Nephron (organoid): Measurements from ENCODE around the gene TAS1R1.
A peak's percentile ranks its signal among the peaks of the same experiment; 100 is the strongest.

Experiments
- H3K27ac Mint-ChIP-seq, 3 experiments: 2 replicates each; pipeline ENCODE4 v1.8.0; 2020; ENCODE audit warnings: mixed read lengths in 3 of 3, mild to moderate bottlenecking in 2 of 3, moderate library complexity in 1 of 3
- H3K27me3 Mint-ChIP-seq: 2 replicates; pipeline ENCODE4 v1.8.0; 2021; ENCODE audit warnings: low read depth, mild to moderate bottlenecking, moderate library complexity, mixed read lengths
- H3K36me3 Mint-ChIP-seq: 2 replicates; pipeline ENCODE4 v1.8.0; 2020; ENCODE audit warnings: low read depth, mixed read lengths
- H3K4me1 Mint-ChIP-seq: 2 replicates; pipeline ENCODE4 v1.8.0; 2020; ENCODE audit warnings: mixed read lengths
- H3K4me3 Mint-ChIP-seq, 3 experiments: 2 replicates each; pipeline ENCODE4 v1.8.0; 2020; ENCODE audit warnings: mild to moderate bottlenecking in 3 of 3, mixed read lengths in 3 of 3, moderate library complexity in 2 of 3
- H3K9me3 Mint-ChIP-seq: 2 replicates; pipeline ENCODE4 v1.8.0; 2020; ENCODE audit warnings: mixed read lengths
- CTCF ChIP-seq, 3 experiments: fragments of 200-600 bp; sonication (generic); IDR thresholded peaks; one replicate each; pipeline ENCODE4 v1.5.0; 2021; ENCODE audit warnings: antibody characterized with exemption in 3 of 3; ENCODE audit not compliant: unreplicated experiment in 3 of 3

The TAS1R1 gene

GRCh38 chr1:6570987-6571386, 15.9 kb downstream of the TAS1R1 start:
- Mint-ChIP-seq H3K9me3 (no peaks in the 10 kb centered on the region), H3K4me1 (no peaks in the 10 kb centered on the region), H3K27ac (no peak overlapping the region), H3K4me3 (no peak overlapping the region), H3K27me3 (peaks cover 11% of the 10 kb centered on the region), H3K36me3 (no peaks in the 10 kb centered on the region)
- no peak for TF ChIP-seq CTCF (IDR thresholded peaks at IDR 0.05; ENCODE audit: unreplicated experiment in 3 of 3)

- H3K27ac Mint-ChIP-seq: no peak overlapping the region
- no peaks in the 10 kb centered on the region for H3K9me3 Mint-ChIP-seq
- H3K4me3 Mint-ChIP-seq: no peak overlapping the region
- H3K27me3 Mint-ChIP-seq: peaks cover 11% of the 10 kb centered on the region
- no peaks in the 10 kb centered on the region for H3K36me3 Mint-ChIP-seq
- no peaks in the 10 kb centered on the region for H3K4me1 Mint-ChIP-seq
- no peak for TF ChIP-seq CTCF (IDR thresholded peaks at IDR 0.05; ENCODE audit: unreplicated experiment in 3 of 3)
Measured at GRCh38 chr1:6572653-6573383, 17.7 kb downstream of the TAS1R1 start.

- H3K36me3 Mint-ChIP-seq: no peaks in the 10 kb centered on the region
- no peak overlapping the region for H3K4me3 Mint-ChIP-seq
- no peaks in the 10 kb centered on the region for H3K9me3 Mint-ChIP-seq
- H3K4me1 Mint-ChIP-seq: peaks cover 1% of the 10 kb centered on the region
- no peak for TF ChIP-seq CTCF (IDR thresholded peaks at IDR 0.05; ENCODE audit: unreplicated experiment in 3 of 3)
- H3K27ac Mint-ChIP-seq: no peak overlapping the region
- peaks cover 10% of the 10 kb centered on the region for H3K27me3 Mint-ChIP-seq
Measured at GRCh38 chr1:6574025-6574620, 19.0 kb downstream of the TAS1R1 start.

GRCh38 chr1:6574818-6575217, 19.7 kb downstream of the TAS1R1 start:
- no peak overlapping the region for H3K4me3 Mint-ChIP-seq
- H3K9me3 Mint-ChIP-seq: no peaks in the 10 kb centered on the region

GRCh38 chr1:6577831-6578525, 22.9 kb downstream of the TAS1R1 start:
- Mint-ChIP-seq H3K4me1 (peaks cover 27% of the 10 kb centered on the region), H3K27ac (no peak overlapping the region), H3K4me3 (peak overlapping the region; percentile 41 to 62 (median 56)), H3K27me3 (no peaks in the 10 kb centered on the region), H3K36me3 (no peaks in the 10 kb centered on the region), H3K9me3 (no peaks in the 10 kb centered on the region)
- TF ChIP-seq CTCF (IDR thresholded peaks at IDR 0.05; ENCODE audit: unreplicated experiment in 3 of 3): no peak

More at GRCh38 chr1:6574818-6575217, 19.7 kb downstream of the TAS1R1 start:
- H3K27me3 Mint-ChIP-seq: peaks cover 5% of the 10 kb centered on the region
- no peak for TF ChIP-seq CTCF (IDR thresholded peaks at IDR 0.05; ENCODE audit: unreplicated experiment in 3 of 3)
- H3K4me1 Mint-ChIP-seq: peaks cover 8% of the 10 kb centered on the region
- no peak overlapping the region for H3K27ac Mint-ChIP-seq
- no peaks in the 10 kb centered on the region for H3K36me3 Mint-ChIP-seq
